C4-2B (cell line): ENCODE measurements around the gene PIK3R5.

Source experiments
- ZFX ChIP-seq: fragments of 450-650 bp; IDR thresholded peaks from 2 replicates; pipeline ENCODE4 v1.6.1; 2017
- TF ChIP-seq, protein P1 (sequence below): fragments of 450-650 bp; conservative IDR thresholded peaks from 2 replicates; pipeline ENCODE4 v1.5.1; 2017; ENCODE audit warnings: mild to moderate bottlenecking

DNA sequence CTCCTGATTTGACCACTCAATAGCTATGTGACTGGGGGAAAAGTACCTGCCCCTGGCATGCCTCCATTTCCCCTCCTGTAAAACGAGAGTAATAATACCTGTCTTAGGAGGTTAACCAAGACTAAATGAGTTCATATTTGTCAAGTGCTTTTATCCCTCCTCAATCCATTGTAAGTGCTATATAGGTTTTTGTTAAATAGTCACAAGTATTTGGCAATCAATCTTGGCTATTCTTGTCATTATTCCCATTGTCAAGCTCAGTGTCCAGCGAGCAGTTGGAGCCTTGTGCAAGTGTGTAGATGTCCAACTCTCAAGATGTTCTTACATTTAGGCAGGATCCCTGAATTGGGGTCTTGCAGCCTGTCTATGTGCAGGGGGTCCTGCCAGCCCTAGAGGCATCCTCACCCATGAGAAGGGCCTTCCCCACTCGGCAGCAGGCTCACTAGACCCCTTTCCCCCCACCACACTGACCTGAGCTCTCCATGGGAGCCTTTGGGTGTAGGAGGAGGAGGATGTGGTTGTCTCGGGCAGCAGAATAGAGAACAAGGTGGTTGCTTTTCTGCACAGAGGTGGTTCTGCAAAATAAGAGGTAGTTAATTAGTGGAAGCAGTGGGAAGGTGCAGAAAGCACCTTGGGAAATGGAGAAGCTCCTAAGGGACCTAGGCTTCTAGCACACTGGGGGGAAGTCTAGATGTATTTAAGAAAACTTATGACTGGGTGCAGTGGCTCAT, 116.0 kb downstream of the PIK3R5 start:
- TF ChIP-seq, protein P1, sequence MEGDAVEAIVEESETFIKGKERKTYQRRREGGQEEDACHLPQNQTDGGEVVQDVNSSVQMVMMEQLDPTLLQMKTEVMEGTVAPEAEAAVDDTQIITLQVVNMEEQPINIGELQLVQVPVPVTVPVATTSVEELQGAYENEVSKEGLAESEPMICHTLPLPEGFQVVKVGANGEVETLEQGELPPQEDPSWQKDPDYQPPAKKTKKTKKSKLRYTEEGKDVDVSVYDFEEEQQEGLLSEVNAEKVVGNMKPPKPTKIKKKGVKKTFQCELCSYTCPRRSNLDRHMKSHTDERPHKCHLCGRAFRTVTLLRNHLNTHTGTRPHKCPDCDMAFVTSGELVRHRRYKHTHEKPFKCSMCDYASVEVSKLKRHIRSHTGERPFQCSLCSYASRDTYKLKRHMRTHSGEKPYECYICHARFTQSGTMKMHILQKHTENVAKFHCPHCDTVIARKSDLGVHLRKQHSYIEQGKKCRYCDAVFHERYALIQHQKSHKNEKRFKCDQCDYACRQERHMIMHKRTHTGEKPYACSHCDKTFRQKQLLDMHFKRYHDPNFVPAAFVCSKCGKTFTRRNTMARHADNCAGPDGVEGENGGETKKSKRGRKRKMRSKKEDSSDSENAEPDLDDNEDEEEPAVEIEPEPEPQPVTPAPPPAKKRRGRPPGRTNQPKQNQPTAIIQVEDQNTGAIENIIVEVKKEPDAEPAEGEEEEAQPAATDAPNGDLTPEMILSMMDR, result no peak
- TF ChIP-seq ZFX, result no peak
